ENCODE measurements around the gene C10orf143.
"Not testable (repeated sequence)": the region's sequence is repeated elsewhere in the genome, so short reads cannot be mapped to it uniquely, and the experiment has no call there.

The C10orf143 gene

DNA sequence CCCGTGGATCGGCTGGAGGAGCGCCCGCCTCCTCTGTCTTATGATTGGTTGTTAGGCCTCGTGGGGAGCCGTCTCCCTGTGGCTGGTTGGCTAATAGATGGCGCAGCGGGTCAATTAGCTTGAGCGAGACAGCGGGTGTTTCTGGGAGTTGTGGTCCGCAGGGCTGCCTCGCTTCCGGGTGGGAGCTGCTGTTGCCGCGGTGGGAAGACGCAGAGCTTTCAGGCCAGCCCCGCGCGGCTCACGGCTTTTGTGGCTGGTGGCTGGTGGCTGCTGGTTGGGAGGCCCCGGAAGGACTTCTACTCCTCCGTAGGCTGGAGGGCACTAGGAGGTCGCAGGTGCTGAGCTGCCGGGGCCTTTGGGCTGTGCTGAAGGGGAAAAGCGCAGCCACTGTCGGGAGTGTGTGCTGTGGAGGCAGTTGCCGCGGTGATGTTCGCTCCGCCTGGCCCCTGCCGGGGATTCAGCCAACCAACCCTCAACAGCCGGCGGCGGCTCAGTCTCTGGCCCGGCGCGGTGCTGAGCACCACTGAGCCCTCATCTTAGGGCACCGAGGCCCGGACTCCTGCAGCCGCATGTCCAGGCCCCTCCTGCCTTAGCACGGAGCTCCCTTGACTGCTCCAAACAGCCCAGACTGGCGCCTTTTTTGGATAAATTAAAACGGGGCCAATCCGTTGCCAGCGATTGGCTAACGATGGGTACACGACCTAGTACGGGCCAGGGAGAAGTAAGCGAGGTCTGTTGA lies 652 bp upstream of the C10orf143 start:
- peak; percentile 92 for DNase-seq

DNA sequence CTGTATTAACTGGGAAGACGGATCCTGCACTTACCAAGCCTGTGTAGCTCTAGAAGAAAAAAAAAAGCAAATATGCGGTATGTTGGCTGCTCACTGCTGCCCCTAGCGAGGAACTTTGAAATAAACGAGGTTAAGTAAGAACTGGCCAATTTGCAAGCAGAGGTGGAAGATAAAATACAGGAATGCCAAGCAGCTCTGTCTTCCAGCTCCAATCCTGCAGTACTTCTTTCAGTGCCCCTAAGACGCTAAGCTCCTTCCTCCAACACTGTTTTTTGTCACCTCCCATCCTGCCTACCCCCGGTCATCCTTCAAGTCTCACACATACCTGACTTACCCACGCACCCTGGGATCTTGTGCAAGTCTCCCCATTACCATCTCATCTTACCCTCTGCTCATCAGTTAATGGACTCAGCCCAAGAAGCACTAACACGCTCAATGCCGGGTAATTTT lies 809 bp downstream of the C10orf143 start:
- peak; percentile 67 for DNase-seq

DNA sequence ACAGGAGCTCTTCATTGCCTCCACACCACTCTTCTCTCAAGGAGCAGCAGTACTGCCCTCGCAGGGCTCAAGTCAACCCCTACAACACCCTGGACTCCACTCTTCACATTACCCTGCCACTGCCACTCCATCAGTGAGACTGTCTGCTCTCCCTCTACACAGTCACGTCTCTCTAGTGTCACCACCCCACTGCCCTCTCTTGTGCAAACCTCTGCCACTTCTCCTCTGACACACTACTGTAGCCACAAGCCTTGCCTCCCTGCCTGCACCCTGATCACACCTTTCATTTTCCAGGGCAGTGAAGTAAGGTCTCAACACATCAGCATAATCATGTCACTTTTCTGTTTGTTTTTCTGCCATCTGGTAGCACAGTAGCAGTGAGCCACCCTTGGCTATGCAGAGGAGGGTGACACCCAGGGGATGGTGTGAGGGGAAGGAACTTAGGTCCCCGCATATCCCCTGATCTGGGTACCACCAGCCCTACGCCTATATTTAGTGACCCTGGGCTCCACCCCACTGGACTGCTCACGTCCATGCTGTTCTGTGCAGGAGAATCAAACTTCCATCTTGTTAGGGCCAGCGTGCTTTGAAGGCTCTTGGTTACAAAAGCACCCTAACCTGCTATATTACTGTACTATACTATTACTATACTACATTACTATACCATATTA lies 1.6 kb downstream of the C10orf143 start:
- DNase-seq, result no peak

DNA sequence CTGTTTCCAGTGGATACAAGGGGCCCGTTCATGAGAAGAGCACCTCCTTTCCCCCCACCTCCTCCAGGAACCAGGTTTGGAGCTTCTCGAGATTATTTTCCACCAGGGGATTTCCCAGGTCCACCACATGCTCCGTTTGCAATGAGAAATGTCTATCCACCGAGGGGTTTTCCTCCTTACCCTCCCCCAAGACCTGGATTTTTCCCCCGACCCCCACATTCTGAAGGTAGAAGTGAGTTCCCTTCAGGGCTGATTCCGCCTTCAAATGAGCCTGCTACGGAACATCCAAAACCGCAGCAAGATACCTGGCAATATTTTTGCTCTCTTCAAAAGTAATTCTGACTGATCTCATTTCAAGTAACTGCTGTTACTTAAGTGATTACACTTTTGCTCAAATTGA lies 2.5 kb downstream of the C10orf143 start:
- DNase-seq, result not testable (repeated sequence)

DNA sequence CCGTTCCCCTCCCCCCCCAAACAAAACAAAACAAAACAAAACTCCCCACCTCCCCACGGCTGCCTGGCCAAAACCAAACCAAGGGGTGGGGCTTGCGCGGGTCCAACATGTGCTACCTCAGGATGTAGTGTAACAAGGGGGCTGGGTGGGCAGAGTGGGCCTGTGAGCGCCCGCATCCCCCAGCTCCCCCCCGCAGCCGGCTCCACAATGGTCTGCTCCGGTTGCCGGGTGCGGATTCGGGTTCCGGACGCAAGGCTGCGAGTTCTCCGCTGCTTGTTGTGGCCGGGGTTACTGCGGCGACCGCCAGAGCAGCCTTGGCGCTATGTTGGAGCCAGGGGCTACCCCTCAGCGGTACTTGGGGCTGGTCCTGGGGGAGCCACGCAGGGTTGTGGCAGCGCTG lies 4.9 kb downstream of the C10orf143 start:
- DNase-seq, result no peak

DNA sequence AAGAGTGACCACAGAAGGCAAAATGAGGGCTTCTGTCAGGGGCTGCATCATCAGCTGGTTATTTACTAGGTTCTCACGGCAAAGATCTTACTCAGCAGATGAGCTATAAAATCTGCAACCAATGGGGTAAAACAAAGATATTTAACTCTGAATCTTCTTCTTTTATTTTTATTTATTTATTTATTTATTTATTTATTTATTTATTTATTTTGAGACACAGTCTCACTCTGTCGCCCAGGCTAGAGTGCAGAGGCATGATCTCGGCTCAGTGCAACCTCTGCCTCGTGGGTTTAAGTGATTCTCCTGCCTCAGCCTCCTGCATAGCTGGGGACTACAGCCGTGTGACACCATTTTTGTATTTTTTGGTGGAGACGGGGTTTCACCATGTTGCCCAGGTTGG lies 11.3 kb downstream of the C10orf143 start:
- no peak for DNase-seq

DNA sequence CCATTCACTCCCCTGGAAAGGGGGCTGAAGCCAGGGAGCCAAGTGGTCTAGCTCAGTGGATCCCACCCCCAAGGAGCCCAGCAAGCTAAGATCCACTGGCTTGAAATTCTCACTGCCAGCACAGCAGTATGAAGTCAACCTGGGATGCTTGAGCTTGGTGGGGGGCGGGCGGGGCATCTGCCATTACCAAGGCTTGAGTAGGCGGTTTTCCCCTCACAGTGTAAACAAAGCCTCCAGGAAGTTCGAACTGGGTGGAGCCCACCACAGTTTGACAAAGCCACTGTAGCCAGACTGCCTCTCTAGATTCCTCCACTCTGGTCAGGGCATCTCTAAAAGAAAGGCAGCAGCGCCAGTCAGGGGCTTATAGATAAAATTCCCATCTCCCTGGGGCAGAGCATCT lies 20.1 kb downstream of the C10orf143 start:
- DNase-seq, result not testable (repeated sequence)

DNA sequence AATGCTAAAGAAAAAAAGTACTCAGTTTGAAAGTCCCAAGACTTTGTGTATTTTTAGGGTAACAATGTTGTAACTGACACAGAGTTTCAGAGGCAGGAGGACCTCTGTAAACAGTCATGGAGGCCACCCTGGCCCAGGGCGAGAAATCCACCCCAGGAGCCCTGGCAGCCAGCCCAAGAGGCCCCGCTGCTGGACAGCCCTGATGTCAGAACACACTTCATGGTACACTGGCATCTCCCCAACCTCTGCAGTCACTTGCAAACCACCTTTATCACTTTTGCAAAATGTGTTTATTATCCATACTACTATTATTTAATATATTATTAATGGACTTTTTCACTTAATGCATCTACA lies 30.2 kb downstream of the C10orf143 start:
- DNase-seq, result no peak

DNA sequence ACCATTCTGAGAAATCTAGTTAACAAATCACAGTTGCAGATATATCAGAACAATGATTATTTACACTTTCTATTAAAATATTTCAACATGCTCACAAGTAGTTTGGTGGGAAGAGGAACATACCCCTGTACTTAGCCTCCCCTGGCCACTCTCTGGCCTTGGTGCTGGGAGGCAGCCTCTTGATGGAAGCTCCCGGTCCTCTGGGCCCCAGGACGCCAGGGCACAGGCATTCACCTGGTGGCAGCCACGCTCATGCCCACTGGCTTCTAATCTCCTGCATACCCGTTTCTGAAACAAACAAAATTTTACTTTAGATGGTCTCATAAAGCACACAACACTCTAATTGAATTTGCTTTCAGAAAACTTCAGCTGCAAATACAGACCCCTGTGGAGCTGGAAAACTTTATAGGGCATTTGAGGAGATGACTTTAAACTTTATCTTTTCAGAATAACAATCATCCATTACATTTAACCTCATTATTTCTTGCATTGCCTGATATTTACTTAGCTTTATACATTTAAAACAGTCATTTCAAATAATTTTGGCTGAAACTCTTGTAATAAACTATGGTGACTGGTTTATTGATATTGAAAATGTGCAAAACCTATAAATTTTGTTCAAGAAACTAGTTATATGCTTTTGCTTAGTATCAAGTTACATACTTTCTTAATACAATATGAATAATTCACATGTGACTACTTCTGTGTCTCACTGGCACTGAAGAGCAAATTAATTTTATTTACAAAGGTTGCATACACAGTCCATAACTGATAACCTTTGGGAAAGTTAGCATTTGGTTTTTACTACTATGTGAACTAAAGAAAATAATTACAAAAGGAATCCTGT lies 30.8 kb downstream of the C10orf143 start:
- DNase-seq, result no peak

DNA sequence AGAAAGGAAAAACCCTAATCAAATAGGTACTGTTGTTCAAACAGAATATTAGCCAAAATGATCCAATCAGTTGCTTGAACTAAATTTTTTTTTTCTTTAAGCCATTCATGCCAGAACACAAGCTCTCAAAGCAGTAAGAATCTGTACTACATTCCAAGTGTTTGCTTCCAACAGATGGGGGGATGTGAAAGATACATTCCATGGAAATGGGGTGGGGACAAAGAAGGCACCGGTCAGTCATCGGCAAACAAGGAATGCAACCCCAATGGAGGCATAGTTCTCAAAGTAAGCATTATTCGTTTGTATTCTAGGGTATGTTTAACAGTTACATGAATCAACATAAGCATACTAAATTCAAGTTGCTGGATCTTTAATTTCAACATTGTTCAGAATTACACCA lies 32.5 kb downstream of the C10orf143 start:
- DNase-seq, result no peak

DNA sequence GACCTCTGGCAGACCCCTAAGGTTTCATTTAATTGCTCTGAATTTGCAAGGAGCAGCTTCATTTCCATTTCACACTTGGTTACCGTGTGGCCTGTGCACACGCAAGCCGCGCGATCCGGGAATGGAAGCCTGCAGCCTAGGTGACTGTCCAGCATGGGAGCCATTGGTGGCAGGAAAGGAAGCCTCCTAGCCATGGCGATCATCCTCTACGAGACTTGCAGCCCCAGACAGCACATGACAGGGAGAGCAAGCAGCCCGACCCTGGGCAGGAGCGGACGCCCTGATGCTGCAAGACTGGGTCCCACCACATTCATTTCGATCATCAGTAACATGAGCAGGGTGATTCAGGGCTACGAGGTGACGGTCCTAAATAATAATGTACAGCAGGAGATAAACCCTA lies 33.9 kb downstream of the C10orf143 start:
- DNase-seq, result no peak

DNA sequence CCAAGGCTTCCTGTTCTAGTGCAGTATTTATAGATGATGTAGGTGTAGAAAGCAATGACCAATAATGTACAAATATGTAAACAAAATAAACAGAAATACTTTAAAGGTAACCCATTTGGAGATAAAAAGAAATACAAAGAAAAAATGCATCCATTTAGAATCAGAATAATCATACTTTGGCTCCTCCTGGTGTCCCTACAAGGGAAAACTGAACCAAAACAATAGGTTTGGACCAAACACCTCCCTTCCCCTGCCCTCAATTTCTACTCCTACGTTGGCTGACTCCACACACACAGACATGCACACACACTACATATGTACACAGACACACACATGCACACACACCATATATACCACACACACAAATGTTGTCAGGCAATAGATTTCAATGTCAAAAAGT lies 36.0 kb downstream of the C10orf143 start:
- DNase-seq, result no peak

DNA sequence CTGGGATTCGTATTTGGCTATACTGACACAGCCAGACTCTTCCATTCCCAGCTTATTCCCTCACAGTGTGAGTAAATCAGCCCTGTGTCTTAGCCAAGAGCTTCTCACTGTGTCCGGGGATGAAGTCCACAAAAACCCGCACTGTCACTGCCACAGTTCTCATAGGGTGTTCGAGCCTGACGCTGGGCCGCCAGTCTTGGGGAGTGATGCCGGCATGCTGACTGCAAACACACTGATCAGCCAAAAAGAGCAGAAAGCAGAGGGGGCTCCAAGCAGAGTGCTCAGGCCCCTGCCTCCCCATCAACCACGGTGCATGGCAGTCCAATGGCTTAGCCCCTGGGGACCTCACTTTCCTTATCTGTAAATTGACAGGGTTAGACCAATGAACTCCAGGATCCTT lies 36.7 kb downstream of the C10orf143 start:
- no peak for DNase-seq

DNA sequence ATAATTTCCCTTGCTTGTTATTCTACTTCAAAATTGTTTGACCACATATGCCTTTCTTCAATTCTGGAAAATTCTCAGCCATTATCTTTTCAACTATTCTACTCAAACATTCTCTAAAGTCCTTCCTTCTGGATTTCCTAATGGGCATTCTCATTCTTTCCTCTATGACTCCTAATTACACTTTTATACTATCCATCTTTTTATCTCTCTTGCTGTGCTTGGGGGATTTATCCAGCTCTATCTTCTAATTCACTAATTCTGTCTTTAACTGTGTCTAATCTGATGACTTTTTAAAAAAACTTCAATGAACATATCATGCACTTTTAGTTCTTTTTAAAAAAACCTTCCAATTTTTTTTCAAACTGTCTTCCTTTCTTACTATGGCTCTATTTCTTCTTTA lies 38.4 kb downstream of the C10orf143 start:
- DNase-seq, result no peak

DNA sequence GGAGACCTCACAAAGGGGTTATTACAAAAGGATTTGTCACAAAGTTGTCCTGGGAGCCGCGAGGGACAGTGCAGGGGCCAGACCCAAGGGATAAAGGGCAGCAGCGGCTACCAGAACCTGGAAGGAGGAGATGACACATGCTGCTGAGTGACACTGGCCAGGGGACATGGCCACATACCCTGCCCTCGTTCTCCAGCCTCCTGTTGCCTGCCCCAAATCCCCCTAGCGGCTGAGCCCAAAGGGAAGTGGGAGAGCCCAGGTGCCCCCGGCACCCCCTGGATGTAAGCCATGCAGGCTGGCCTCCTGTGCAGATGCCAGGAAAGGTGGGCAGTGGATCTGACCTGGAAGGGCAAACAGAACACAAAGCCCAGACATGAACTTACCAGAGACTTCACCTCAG lies 42.7 kb downstream of the C10orf143 start:
- DNase-seq, result no peak

DNA sequence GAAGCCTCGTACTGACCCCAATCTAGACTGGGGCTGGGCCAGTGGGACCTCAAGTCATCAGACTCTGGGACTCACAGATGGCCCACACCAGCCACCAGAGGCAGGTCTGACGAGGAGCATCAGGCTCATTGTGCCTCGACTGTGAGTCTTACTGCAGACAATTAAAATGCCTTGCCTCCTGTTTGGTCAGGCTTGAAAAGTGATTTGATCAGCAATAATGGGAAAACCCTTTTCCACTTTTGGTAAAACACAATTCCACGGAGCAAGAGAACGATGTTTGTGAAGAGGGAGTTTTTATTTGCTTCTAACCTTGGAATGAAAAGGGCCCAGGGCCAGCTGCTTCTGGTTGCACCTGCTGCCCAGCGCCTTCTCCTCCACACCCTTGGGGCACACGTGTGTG lies 43.9 kb downstream of the C10orf143 start:
- no peak for DNase-seq

DNA sequence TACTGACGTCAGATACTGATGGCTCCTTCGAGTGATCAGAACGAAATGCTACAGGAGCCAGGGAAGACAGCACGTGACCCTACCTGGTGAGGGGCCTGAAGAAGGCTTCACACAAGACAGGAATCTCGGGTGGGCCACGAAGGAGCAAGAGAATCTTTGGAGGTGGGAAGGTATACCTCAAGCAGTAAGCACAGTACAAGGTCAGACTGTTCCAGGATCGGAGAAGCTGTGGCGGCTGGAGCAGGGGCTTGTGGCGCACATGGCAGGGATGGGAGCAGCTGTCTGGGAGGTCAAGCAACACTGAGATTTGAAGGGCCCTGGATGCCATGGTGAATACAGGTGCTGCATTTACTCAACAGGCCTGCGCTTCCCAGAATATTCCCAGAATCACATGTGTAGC lies 45.4 kb downstream of the C10orf143 start:
- no peak for DNase-seq

DNA sequence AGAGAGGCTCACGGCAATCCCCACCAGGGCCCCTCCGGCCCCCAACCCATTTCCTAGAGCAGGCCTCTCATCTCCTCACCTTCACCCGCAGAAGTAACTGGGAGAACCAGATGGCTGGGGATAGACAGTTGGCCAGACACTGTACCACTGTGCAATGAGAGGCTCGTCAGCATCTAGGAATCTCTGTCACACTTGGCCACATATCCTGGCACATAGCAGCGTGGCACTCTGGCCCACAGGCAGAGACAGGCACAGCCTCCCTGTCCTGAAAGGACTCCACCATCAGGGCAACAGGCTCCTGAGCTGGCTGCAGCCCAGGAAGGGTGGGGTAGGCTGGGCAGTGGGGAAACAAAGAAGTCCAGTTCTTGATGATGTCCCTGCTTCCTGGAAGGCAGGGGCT lies 45.8 kb downstream of the C10orf143 start:
- no peak for DNase-seq

DNA sequence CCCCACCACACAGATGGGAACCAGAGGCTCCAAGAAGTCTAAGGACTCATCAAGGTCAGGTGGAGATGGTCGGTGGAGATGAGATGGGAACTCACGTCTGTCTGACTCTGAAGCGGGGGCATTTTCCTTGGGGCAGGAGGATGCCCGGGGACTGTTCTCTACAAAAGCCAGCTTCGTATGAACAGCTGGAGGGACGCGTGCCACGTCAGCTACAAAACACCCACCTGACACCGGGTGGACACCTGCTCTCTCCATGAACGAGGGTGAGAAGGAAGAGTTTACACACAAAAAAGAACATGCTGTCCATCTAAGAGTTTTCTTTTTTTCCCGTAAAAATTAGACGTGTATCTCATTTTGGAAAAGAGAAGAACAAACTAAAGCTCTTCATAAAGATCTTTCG lies 47.7 kb downstream of the C10orf143 start:
- no peak for DNase-seq

DNA sequence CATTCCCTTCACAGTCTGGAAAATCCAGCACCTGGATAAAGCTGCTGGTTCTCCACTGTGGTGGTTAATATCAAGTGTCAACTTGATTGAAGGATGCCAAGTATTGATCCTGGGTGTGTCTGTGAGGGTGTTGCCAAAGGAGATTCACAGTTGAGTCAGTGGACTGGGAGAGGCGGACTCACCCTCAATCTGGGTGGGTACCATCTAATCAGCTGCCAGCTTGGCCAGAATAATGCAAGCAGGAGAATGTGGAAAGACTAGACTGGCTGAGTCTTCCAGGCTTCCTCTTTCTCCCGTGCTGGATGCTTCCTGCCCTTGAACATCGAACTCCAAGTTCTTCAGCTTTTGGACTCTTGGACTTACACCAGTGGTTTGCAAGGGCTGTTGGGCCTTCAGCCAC lies 48.4 kb downstream of the C10orf143 start:
- no peak for DNase-seq

DNA sequence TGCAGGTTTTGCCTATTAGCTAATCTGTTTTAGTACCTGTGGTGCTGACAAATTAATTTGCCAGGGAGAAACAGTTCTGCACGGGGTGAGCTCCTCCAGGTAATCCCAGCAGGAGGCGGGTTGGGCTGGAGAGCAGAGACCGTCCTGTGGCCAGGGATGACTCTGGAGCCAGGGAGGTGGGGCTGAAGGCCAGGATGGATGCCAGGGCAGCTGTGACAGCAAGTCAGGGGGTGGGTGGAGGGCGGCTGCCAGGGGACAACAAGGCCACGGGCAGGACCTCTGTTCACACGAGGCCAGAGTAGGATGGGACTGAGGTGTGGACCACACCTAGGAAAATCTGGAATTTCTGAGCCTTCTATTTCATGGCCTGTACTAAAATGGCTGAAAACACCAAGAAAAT lies 48.9 kb downstream of the C10orf143 start:
- DNase-seq, result no peak

DNA sequence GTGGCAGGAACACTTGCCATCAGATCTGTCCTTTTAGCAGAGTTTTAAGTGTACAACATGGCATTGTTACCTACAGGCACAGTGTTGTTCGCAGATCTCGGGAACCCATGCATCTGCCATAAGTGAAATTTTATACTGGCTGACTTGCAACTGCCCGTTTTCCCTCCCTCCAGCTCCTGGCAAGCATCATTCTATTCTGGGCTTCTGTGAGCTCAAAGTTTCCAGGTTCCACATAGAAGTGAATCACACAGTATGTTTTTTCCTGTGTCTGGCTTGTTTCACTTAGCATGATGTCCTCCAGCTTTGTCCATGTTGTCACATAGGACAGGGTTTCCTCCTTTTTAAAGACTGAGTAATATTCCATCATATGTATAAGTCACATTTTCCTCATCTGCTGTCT lies 56.6 kb downstream of the C10orf143 start:
- no peak for DNase-seq

DNA sequence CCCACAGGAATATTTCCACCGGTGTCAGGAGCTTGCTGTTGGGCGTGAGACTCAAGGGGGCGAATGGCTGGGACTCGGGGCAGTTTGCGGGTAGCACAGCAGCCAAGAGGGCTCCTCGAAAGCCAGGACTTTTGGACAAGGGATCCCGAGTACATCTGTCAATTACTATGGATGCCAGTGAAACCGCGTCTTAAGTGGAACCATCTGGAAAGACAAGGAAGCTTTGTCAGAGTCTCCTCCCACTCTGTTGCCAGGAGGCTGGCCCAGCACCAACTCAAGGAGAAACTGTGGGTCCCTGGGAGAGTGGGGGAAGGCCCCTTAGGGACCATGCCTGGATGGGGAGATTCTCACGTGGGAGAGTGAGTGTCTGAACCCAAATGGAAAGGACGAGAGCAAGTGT lies 57.1 kb downstream of the C10orf143 start:
- no peak for DNase-seq

DNA sequence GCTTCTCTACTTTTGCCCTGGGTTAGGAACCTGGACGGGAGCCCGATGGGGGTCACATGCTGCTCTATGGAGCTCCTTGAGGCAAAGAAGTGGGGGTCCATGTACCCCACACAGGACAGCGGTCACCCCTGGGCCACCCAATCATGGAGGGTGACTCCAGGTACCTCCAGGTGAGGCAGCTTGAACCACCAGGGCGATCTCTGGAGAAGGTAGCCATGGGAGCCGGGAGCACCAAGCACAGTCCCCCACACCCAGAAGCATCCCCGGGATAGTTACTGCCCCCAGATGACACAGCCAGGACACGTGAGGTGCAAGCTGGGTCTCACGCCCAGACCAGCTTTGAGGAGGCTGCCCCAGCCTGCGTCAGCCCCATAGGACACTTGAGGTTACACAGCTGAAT lies 58.4 kb downstream of the C10orf143 start:
- no peak for DNase-seq
